Gastrocnemius medialis (tissue), 4 donors: ENCODE data around the gene IGFL1. TPM values are rescaled to one million over a fixed set of nuclear protein-coding genes. Genes with fewer than 3 reads are reported as not detected.
"Not testable (repeated sequence)": the region's sequence is repeated elsewhere in the genome, so short reads cannot be mapped to it uniquely, and the experiment has no call there.

ENCODE experiments used
- ATAC-seq, 2 donors: fragments of 150-250 bp; one replicate each; pipeline ENCODE4 v1.9.1; 2016
- DNase-seq, 2 donors: peaks; one replicate each; pipeline ENCODE4 v3.0.0-alpha.2; 2019
- H3K27ac ChIP-seq, 4 donors: fragments of 200-600 bp; sonication (generic); 1 replicate in 1 of 4; 2 replicates in 3 of 4; pipeline ENCODE4 v1.5.1; 2016 to 2018; ENCODE audit warnings: mild to moderate bottlenecking in 2 of 4, moderate library complexity in 1 of 4
- H3K27me3 ChIP-seq, 3 donors: fragments of 200-600 bp; sonication (generic) in 2 of 3; 1 replicate in 1 of 3; 2 replicates in 2 of 3; pipeline versions ENCODE4 v1.5.1 to v1.6.0; 2016 to 2019; ENCODE audit warnings: mild to moderate bottlenecking in 1 of 3, moderate library complexity in 1 of 3
- H3K36me3 ChIP-seq, 2 donors: fragments of 200-600 bp; sonication (generic) in 1 of 2; one replicate each; pipeline ENCODE4 v1.5.1; 2017 to 2018
- H3K4me1 ChIP-seq, 2 donors: fragments of 200-600 bp; sonication (generic) in 1 of 2; one replicate each; pipeline ENCODE4 v1.5.1; 2016 to 2017; ENCODE audit warnings: mild to moderate bottlenecking in 2 of 2
- H3K4me3 ChIP-seq, 4 donors: fragments of 200-600 bp; sonication (generic) in 3 of 4; 1 replicate in 1 of 4; 2 replicates in 3 of 4; pipeline ENCODE4 v1.5.1; 2016 to 2019; ENCODE audit warnings: mild to moderate bottlenecking in 2 of 4
- H3K9me3 ChIP-seq, 3 donors: fragments of 200-600 bp; sonication (generic) in 2 of 3; 1 replicate in 1 of 3; 2 replicates in 2 of 3; pipeline ENCODE4 v1.5.1; 2016 to 2019
- POLR2A ChIP-seq, 2 donors: fragments of 450-650 bp; IDR thresholded peaks; one replicate each; pipeline ENCODE4 v1.6.1; 2017; ENCODE audit warnings: antibody characterized with exemption in 2 of 2, mild to moderate bottlenecking in 2 of 2, moderate library complexity in 2 of 2
- in situ Hi-C, 4 donors: fragments of 200-750 bp; cut with MboI; loops; one replicate each; pipeline versions ENCODE4 v1.15.0 to v1.8.0; 2017; ENCODE audit warnings: low sequenced_read_pairs in 4 of 4
- intact Hi-C: fragments of 100-400 bp; cut with DNase I; formaldehyde crosslinking; loops from one replicate; pipeline ENCODE4 v1.15.1; 2023; ENCODE audit warnings: low total_unique reads
- total RNA-seq, 4 donors: library from RNA; depleted of rRNA; stranded (reverse); fragments of >200 nt; gene quantifications; one replicate each; pipeline versions ENCODE4 v1.1.0 to v1.2.3, GENCODE V29; 2016
- TF ChIP-seq, protein P1 (sequence below), 5 experiments: fragments of 450-650 bp in 3 of 5; fragments of 200-600 bp in 2 of 5; sonication (generic) in 2 of 5; IDR thresholded peaks in 4 of 5; conservative IDR thresholded peaks in 1 of 5; 1 replicate in 4 of 5; 2 replicates in 1 of 5; pipeline ENCODE4 v1.5.1; 2016 to 2019; ENCODE audit warnings: antibody characterized with exemption in 5 of 5, mild to moderate bottlenecking in 3 of 5, moderate library complexity in 3 of 5

The IGFL1 gene
- total RNA-seq, 4 donors from 2014 or later = not detected

DNA sequence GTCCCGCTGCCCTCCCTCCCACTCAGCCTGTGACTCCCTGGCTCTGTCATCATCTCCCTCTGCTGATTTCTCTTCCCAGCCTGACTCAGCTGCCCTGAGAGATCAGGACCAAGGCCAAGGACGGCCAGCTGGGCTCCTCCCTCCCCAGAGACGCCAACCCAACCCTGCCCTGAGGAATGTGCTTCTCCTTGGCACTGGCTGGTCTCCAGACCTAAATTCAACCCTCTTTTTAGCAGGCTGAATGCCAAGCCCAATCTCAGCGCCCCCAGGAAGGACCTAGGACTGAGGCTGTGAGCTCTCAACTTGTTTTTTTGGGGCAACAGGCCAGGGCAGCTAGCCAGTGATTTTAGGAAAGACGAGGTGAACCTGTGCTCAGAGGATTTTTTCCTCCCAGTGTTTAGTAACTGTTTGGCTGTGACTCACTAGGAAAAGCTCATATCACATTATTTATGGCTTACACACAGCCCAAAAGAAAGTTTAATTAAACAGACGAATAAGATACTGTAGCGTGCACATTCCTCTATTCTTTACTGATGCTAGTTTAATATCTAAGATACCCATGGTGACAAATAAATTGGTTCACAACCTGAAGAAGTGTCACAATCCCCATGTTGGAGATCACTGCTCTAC is 7.4 kb upstream of the IGFL1 start:
- in situ Hi-C loops = no loop called here

DNA sequence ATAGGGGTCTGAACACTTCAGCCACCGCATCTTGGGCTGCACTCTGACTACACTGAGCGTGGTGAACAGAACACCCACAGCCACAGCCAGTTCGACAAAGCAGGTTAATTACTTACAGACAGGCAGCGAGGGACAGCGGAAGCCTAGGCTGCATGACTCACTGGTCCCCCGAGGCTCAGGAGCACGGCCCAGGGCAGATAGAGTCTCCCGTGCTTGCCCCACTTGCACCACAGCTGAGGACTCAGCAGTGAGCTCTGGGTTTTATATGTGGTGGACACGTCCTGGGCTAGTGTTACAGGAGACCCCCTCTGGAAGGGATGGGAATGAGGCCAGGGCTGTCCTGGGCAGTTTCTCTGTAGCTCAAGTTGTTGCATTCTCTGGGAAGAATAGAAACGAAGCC is 5.8 kb upstream of the IGFL1 start:
- in situ Hi-C loops, H3K9me3 ChIP-seq, intact Hi-C loops, H3K36me3 ChIP-seq, H3K4me3 ChIP-seq, DNase-seq, ATAC-seq, H3K27ac ChIP-seq: not testable (repeated sequence)
- peaks cover 6 to 24% (median 20%) of the 10 kb centered on the region in 3 donors for H3K27me3 ChIP-seq
- H3K4me1 ChIP-seq = peaks cover 6 to 13% of the 10 kb centered on the region in 2 donors

More for the DNA sequence above, 7.4 kb upstream of the IGFL1 start:
- Histone ChIP-seq H3K4me3 (no peak overlapping the region), H3K27me3 (peaks cover 1 to 18% (median 12%) of the 10 kb centered on the region in 3 donors), H3K36me3 (no peaks in the 10 kb centered on the region), H3K9me3 (no peaks in the 10 kb centered on the region), H3K27ac (peak overlapping the region in 1 of 4 donors; percentile 70), H3K4me1 (peaks cover 6 to 13% of the 10 kb centered on the region in 2 donors)
- ATAC-seq (peak; percentile 86 to 93), DNase-seq (peak; percentile 62 to 68)
- TF ChIP-seq, protein P1, sequence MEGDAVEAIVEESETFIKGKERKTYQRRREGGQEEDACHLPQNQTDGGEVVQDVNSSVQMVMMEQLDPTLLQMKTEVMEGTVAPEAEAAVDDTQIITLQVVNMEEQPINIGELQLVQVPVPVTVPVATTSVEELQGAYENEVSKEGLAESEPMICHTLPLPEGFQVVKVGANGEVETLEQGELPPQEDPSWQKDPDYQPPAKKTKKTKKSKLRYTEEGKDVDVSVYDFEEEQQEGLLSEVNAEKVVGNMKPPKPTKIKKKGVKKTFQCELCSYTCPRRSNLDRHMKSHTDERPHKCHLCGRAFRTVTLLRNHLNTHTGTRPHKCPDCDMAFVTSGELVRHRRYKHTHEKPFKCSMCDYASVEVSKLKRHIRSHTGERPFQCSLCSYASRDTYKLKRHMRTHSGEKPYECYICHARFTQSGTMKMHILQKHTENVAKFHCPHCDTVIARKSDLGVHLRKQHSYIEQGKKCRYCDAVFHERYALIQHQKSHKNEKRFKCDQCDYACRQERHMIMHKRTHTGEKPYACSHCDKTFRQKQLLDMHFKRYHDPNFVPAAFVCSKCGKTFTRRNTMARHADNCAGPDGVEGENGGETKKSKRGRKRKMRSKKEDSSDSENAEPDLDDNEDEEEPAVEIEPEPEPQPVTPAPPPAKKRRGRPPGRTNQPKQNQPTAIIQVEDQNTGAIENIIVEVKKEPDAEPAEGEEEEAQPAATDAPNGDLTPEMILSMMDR (IDR thresholded peaks at IDR 0.05 in 4 of 5, conservative IDR thresholded peaks at IDR 0.05 in 1 of 5) = no peak
- no peak for TF ChIP-seq POLR2A (IDR thresholded peaks at IDR 0.05)
- intact Hi-C loops = no loop called here

DNA sequence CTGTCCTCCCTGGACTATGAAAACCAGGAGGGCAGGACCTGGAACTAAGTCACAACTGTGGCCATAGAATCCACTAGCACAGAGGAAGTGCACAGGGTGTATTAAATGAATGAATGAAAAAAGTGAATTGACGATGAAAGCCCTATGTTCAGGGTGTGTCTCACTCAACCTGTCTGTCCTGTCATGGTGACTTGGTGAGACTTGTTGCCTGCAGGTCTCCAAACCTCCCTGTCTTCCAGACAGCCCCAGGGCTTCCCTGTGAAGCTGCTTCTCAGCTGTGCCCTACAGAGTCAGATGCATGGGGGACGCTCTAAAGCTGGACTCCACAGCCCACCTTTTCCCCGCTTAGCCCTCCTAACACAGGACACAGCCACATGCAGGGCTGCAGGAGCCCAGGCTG is 4.8 kb upstream of the IGFL1 start:
- Histone ChIP-seq H3K27me3 (peaks cover 6 to 27% (median 20%) of the 10 kb centered on the region in 3 donors), H3K4me1 (peaks cover 6 to 13% of the 10 kb centered on the region in 2 donors), H3K9me3 (no peaks in the 10 kb centered on the region), H3K36me3 (no peaks in the 10 kb centered on the region), H3K4me3 (no peak overlapping the region), H3K27ac (no peak overlapping the region)
- intact Hi-C loops (no loop called here), in situ Hi-C loops (no loop called here)
- ATAC-seq (no peak), DNase-seq (no peak)
- no peak for TF ChIP-seq POLR2A (IDR thresholded peaks at IDR 0.05)
- TF ChIP-seq, protein P1 (IDR thresholded peaks at IDR 0.05 in 4 of 5, conservative IDR thresholded peaks at IDR 0.05 in 1 of 5) = no peak

DNA sequence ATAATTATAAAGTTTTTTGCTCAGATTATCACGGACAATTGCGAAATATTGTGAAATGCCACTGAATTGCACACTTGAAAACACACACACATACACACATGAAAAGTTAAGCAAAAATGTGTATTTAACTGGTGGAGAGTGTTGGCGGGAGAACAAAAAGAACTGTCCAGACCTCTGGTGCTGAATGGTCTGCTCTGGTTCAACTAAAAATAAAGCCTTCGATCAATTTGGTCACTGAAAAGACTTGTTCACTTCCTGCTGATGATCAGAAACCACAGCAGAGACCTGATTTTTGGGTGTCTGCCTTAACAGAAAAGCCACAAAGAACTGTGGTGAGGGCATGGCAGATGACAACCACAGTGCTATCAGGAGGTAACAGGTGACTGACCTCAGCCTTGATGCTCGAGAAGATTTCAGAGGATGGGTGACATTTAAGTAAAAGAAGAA is 4.0 kb upstream of the IGFL1 start:
- DNase-seq (no peak), ATAC-seq (no peak)
- intact Hi-C loops = no loop called here
- H3K27ac ChIP-seq = no peak overlapping the region
- TF ChIP-seq, protein P1 (IDR thresholded peaks at IDR 0.05 in 4 of 5, conservative IDR thresholded peaks at IDR 0.05 in 1 of 5) = no peak
- no peak for TF ChIP-seq POLR2A (IDR thresholded peaks at IDR 0.05)
- peaks cover 6 to 28% (median 20%) of the 10 kb centered on the region in 3 donors for H3K27me3 ChIP-seq
- H3K4me3 ChIP-seq = no peak overlapping the region
- no peaks in the 10 kb centered on the region for H3K36me3 ChIP-seq
- H3K4me1 ChIP-seq = peaks cover 6 to 13% of the 10 kb centered on the region in 2 donors
- no peaks in the 10 kb centered on the region for H3K9me3 ChIP-seq
- in situ Hi-C loops = no loop called here

DNA sequence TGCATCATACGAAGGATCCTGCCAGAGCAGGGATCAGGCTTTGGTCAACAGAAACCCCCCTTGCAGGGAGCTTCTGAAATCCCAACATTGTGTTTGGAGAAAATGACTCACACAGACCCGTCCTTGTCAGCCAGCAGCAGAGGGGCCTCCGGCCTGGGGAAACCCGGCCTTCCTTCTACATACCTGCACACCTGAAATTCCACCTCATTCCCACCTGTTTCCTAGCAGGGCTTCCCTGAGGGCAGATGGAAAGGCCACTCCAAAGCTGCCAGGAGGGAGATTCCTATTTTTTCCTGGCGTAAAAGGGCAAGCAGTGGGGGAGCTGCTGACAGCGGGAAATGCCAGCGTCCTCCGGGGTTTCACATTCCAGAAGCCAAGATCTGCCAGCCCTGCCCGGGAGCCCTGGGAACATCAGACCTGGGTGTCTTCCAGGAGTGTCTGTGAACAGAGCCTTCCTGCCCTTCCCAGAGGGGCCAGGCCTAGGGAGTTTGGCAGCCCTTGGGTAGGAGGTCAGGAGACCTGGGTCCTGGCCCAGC is 3.0 kb upstream of the IGFL1 start:
- in situ Hi-C loops = no loop called here

More for the DNA sequence above, 3.0 kb upstream of the IGFL1 start:
- ATAC-seq (no peak), DNase-seq (no peak)
- Histone ChIP-seq H3K27ac (no peak overlapping the region), H3K4me3 (no peak overlapping the region), H3K9me3 (no peaks in the 10 kb centered on the region), H3K4me1 (peaks cover 3 to 11% of the 10 kb centered on the region in 2 donors), H3K36me3 (no peaks in the 10 kb centered on the region), H3K27me3 (peaks cover 6 to 28% (median 20%) of the 10 kb centered on the region in 3 donors)
- TF ChIP-seq POLR2A (IDR thresholded peaks at IDR 0.05) = no peak
- TF ChIP-seq, protein P1 (IDR thresholded peaks at IDR 0.05 in 4 of 5, conservative IDR thresholded peaks at IDR 0.05 in 1 of 5) = no peak
- intact Hi-C loops = no loop called here
